GM12878 (cell line): Measurements from ENCODE around the gene USP54. TPM values are rescaled to one million over a fixed set of nuclear protein-coding genes. Genes with fewer than 3 reads are reported as not detected.

Experiments
- BMI1 ChIP-seq: fragments of 450-650 bp; IDR thresholded peaks from 2 replicates; pipeline ENCODE4 v1.6.1; 2016; ENCODE audit warnings: mild to moderate bottlenecking, moderate library complexity, borderline replicate concordance
- CHD1 ChIP-seq: IDR thresholded peaks from 2 replicates; pipeline ENCODE4 v1.6.1; 2012; ENCODE audit warnings: low read depth, low read length, improper control_type of control experiment
- CREB1 ChIP-seq: IDR thresholded peaks from 2 replicates; pipeline ENCODE4 v1.6.1; 2012; ENCODE audit warnings: low read depth, mild to moderate bottlenecking, inconsistent platforms
- CREM ChIP-seq: IDR thresholded peaks from 2 replicates; pipeline ENCODE4 v1.6.1; 2014; ENCODE audit warnings: antibody characterized with exemption, low read depth
- EED ChIP-seq: sonication (generic); IDR thresholded peaks from 2 replicates; pipeline ENCODE4 v1.6.1; 2016; ENCODE audit warnings: antibody characterized with exemption, low read depth
- HDAC6 ChIP-seq: fragments of 200-600 bp; sonication (generic); IDR thresholded peaks from one replicate; pipeline ENCODE4 v1.8.0; 2017; ENCODE audit warnings: antibody characterized with exemption; ENCODE audit not compliant: unreplicated experiment
- IRF4 ChIP-seq: IDR thresholded peaks from 2 replicates; pipeline ENCODE4 v1.6.1; 2011; ENCODE audit warnings: low read depth, low read length
- MXI1 ChIP-seq: fragments of 150-350 bp; IDR thresholded peaks from 2 replicates; pipeline ENCODE4 v1.6.1; 2011; ENCODE audit warnings: low read depth, mild to moderate bottlenecking, inconsistent platforms, low read length, improper control_type of control experiment
- SMC3 ChIP-seq: IDR thresholded peaks from 2 replicates; pipeline ENCODE4 v1.6.1; 2011; ENCODE audit warnings: low read length, improper control_type of control experiment, borderline replicate concordance
- TARDBP ChIP-seq: IDR thresholded peaks from 2 replicates; pipeline ENCODE4 v1.6.1; 2016; ENCODE audit warnings: borderline replicate concordance
- ZNF207 ChIP-seq: fragments of 450-650 bp; IDR thresholded peaks from 2 replicates; pipeline ENCODE4 v1.6.1; 2014; ENCODE audit warnings: antibody characterized with exemption, mild to moderate bottlenecking, borderline replicate concordance
- ZNF24 ChIP-seq: fragments of 450-650 bp; IDR thresholded peaks from 2 replicates; pipeline ENCODE4 v1.6.1; 2017; ENCODE audit warnings: antibody characterized with exemption, mild to moderate bottlenecking
- ZSCAN29 ChIP-seq: fragments of 450-650 bp; IDR thresholded peaks from 2 replicates; pipeline ENCODE4 v1.6.1; 2017; ENCODE audit warnings: mild to moderate bottlenecking, moderate library complexity
- polyA plus RNA-seq, 11 experiments: library from polyadenylated mRNA; depleted of rRNA in 4 of 11; unstranded in 6 of 11; stranded (reverse) in 5 of 11; fragments of >200 nt; fragmentation: Nextera tagmentation in 4 of 11; fragmentation: Illumina TruSeq in 1 of 11; extraction: Ambion mirVana in 4 of 11; extraction: Trizol in 1 of 11; gene quantifications; 1 replicate in 1 of 11; 2 replicates in 10 of 11; pipeline versions ENCODE4 v1.2.1 to v1.2.3, GENCODE V29; 2011 to 2016; ENCODE audit warnings: inconsistent platforms in 2 of 11, missing spikeins in 2 of 11, low read depth in 1 of 11
- total RNA-seq, 4 experiments: library from RNA; depleted of rRNA in 3 of 4; stranded (reverse); fragments of >200 nt in 3 of 4; fragmentation: Illumina TruSeq in 1 of 4; extraction: Trizol in 1 of 4; gene quantifications; 2 replicates each; pipeline versions ENCODE4 v1.2.1 to v1.2.3, GENCODE V29; 2013 to 2021
- TF ChIP-seq, protein P1 (sequence below): fragments of 450-650 bp; IDR thresholded peaks from 2 replicates; pipeline ENCODE4 v1.6.1; 2016; ENCODE audit warnings: mild to moderate bottlenecking
- TF ChIP-seq, protein P2 (sequence below): fragments of 450-650 bp; IDR thresholded peaks from 2 replicates; pipeline ENCODE4 v1.6.1; 2014; ENCODE audit warnings: mild to moderate bottlenecking
- TF ChIP-seq, protein P3 (sequence below): IDR thresholded peaks from 2 replicates; pipeline ENCODE4 v1.6.1; 2012; ENCODE audit warnings: low read depth, low read length, improper control_type of control experiment
- TF ChIP-seq, protein P4 (sequence below): IDR thresholded peaks from 2 replicates; pipeline ENCODE4 v1.6.1; 2012; ENCODE audit warnings: mild to moderate bottlenecking, low read depth, low read length
- TF ChIP-seq, protein P5 (sequence below): fragments of 150-350 bp; IDR thresholded peaks from 2 replicates; pipeline ENCODE4 v1.6.1; 2016; ENCODE audit warnings: low read depth, low read length

Gene USP54
- total and polyA plus RNA-seq, 10 of the 15 experiments (the other 5 are each of a cell fraction or from before 2014, with no cell fraction given), result 0.93 to 10.5 (median 5.5) TPM

DNA sequence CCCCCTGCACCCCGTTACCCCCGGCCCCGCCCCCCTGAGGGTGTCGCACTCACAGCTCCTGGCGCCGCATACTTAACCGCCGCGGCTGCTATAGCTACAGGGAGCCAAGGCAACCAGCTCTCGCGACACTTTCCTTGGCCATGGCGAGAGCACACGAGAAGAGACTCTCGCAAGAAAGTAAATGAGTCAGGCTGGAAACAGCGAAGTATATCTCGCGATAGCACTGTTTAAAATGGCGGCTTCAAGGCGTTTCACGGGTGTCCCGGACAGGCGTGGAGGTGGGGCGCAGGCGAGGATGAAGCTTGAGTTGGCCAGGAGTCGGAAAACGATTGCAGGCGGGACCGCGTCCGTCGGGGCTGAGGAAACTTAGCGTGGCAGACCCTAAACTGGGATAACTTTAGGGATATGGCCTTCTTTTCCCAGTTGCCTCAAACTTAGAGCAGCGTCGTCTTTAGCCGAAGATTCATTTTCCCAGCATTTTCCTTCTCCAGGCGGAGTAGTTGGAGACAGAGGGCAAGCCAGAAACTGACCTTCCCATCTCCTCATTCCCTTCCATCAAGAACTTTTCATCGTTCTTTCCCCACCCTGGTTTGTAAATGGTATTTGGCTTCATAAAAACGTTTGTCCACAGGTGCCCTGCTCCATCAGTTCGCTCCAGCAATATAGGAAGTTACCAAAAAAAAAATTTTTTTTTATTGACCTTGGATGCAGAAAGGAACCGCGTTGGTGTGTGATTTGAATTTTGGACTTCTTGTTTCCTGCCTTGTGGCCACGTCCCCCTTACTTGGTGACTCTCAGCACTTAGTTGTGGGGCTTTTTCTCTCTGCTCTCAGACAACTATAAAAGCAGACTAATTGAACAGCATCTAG lies 35.0 kb upstream of the USP54 start (continued):
- TF ChIP-seq, protein P1, sequence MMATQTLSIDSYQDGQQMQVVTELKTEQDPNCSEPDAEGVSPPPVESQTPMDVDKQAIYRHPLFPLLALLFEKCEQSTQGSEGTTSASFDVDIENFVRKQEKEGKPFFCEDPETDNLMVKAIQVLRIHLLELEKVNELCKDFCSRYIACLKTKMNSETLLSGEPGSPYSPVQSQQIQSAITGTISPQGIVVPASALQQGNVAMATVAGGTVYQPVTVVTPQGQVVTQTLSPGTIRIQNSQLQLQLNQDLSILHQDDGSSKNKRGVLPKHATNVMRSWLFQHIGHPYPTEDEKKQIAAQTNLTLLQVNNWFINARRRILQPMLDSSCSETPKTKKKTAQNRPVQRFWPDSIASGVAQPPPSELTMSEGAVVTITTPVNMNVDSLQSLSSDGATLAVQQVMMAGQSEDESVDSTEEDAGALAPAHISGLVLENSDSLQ, result 0 out of 2 replicates have a peak, but pooled peaks have one; percentile 47
- peak; percentile 41; the same call in 1 of the 2 replicates for TF ChIP-seq EED
- TF ChIP-seq BMI1, result peak; percentile 95
- TF ChIP-seq, protein P2, sequence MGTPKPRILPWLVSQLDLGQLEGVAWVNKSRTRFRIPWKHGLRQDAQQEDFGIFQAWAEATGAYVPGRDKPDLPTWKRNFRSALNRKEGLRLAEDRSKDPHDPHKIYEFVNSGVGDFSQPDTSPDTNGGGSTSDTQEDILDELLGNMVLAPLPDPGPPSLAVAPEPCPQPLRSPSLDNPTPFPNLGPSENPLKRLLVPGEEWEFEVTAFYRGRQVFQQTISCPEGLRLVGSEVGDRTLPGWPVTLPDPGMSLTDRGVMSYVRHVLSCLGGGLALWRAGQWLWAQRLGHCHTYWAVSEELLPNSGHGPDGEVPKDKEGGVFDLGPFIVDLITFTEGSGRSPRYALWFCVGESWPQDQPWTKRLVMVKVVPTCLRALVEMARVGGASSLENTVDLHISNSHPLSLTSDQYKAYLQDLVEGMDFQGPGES, result no peak
- peak; percentile 71; the same call in 1 of the 2 replicates for TF ChIP-seq ZNF207
- TF ChIP-seq ZSCAN29, result no peak
- no peak for TF ChIP-seq CREB1
- TF ChIP-seq MXI1, result peak; percentile 100
- TF ChIP-seq, protein P3, sequence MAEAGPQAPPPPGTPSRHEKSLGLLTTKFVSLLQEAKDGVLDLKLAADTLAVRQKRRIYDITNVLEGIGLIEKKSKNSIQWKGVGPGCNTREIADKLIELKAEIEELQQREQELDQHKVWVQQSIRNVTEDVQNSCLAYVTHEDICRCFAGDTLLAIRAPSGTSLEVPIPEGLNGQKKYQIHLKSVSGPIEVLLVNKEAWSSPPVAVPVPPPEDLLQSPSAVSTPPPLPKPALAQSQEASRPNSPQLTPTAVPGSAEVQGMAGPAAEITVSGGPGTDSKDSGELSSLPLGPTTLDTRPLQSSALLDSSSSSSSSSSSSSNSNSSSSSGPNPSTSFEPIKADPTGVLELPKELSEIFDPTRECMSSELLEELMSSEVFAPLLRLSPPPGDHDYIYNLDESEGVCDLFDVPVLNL, result no peak
- TF ChIP-seq, protein P4, sequence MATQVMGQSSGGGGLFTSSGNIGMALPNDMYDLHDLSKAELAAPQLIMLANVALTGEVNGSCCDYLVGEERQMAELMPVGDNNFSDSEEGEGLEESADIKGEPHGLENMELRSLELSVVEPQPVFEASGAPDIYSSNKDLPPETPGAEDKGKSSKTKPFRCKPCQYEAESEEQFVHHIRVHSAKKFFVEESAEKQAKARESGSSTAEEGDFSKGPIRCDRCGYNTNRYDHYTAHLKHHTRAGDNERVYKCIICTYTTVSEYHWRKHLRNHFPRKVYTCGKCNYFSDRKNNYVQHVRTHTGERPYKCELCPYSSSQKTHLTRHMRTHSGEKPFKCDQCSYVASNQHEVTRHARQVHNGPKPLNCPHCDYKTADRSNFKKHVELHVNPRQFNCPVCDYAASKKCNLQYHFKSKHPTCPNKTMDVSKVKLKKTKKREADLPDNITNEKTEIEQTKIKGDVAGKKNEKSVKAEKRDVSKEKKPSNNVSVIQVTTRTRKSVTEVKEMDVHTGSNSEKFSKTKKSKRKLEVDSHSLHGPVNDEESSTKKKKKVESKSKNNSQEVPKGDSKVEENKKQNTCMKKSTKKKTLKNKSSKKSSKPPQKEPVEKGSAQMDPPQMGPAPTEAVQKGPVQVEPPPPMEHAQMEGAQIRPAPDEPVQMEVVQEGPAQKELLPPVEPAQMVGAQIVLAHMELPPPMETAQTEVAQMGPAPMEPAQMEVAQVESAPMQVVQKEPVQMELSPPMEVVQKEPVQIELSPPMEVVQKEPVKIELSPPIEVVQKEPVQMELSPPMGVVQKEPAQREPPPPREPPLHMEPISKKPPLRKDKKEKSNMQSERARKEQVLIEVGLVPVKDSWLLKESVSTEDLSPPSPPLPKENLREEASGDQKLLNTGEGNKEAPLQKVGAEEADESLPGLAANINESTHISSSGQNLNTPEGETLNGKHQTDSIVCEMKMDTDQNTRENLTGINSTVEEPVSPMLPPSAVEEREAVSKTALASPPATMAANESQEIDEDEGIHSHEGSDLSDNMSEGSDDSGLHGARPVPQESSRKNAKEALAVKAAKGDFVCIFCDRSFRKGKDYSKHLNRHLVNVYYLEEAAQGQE, result peak; percentile 33; the same call in 1 of the 2 replicates
- no peak for TF ChIP-seq IRF4
- TF ChIP-seq HDAC6, result no peak
- TF ChIP-seq CHD1, result 0 out of 2 replicates have a peak, but pooled peaks have one; percentile 78
- peak; percentile 36; the same call in 1 of the 2 replicates for TF ChIP-seq CREM
- no peak for TF ChIP-seq SMC3
- TF ChIP-seq, protein P5, sequence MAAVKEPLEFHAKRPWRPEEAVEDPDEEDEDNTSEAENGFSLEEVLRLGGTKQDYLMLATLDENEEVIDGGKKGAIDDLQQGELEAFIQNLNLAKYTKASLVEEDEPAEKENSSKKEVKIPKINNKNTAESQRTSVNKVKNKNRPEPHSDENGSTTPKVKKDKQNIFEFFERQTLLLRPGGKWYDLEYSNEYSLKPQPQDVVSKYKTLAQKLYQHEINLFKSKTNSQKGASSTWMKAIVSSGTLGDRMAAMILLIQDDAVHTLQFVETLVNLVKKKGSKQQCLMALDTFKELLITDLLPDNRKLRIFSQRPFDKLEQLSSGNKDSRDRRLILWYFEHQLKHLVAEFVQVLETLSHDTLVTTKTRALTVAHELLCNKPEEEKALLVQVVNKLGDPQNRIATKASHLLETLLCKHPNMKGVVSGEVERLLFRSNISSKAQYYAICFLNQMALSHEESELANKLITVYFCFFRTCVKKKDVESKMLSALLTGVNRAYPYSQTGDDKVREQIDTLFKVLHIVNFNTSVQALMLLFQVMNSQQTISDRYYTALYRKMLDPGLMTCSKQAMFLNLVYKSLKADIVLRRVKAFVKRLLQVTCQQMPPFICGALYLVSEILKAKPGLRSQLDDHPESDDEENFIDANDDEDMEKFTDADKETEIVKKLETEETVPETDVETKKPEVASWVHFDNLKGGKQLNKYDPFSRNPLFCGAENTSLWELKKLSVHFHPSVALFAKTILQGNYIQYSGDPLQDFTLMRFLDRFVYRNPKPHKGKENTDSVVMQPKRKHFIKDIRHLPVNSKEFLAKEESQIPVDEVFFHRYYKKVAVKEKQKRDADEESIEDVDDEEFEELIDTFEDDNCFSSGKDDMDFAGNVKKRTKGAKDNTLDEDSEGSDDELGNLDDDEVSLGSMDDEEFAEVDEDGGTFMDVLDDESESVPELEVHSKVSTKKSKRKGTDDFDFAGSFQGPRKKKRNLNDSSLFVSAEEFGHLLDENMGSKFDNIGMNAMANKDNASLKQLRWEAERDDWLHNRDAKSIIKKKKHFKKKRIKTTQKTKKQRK, result no peak
- TF ChIP-seq ZNF24, result no peak
- no peak for TF ChIP-seq TARDBP
